Right atrium auricular region (tissue), 2 donors: Measurements from ENCODE around the gene TMEM178A. TPM values are rescaled to one million over a fixed set of nuclear protein-coding genes. Genes with fewer than 3 reads are reported as not detected.

Experiments
- DNase-seq: peaks from one replicate; pipeline ENCODE4 v3.0.0-alpha.2; 2019; ENCODE audit warnings: low spot score
- H3K27ac ChIP-seq, 2 donors: fragments of 200-600 bp; sonication (generic); 1 replicate in 1 of 2; 2 replicates in 1 of 2; pipeline ENCODE4 v1.5.1; 2016 to 2019
- H3K27me3 ChIP-seq, 2 donors: fragments of 200-600 bp; sonication (generic); one replicate each; pipeline versions ENCODE4 v1.5.1 to v1.6.0; 2017 to 2019
- H3K36me3 ChIP-seq: fragments of 200-600 bp; sonication (generic); one replicate; pipeline ENCODE4 v1.5.1; 2016
- H3K4me1 ChIP-seq, 2 donors: fragments of 200-600 bp; sonication (generic); one replicate each; pipeline versions ENCODE4 v1.5.1 to v1.6.0; 2017 to 2019
- H3K4me3 ChIP-seq, 2 donors: fragments of 200-600 bp; sonication (generic); 1 replicate in 1 of 2; 2 replicates in 1 of 2; pipeline ENCODE4 v1.5.1; 2017 to 2019; ENCODE audit warnings: mild to moderate bottlenecking in 1 of 2, moderate library complexity in 1 of 2
- H3K9me3 ChIP-seq, 2 donors: fragments of 200-600 bp; sonication (generic); one replicate each; pipeline ENCODE4 v1.5.1; 2019
- CTCF ChIP-seq, 2 donors: fragments of 200-600 bp; sonication (generic); IDR thresholded peaks; one replicate each; pipeline ENCODE4 v1.5.1; 2019; ENCODE audit warnings: antibody characterized with exemption in 2 of 2
- total RNA-seq, 2 donors: library from RNA; depleted of rRNA; stranded (reverse); fragments of >200 nt; gene quantifications; one replicate each; pipeline ENCODE4 v1.1.0, GENCODE V29; 2016

Gene TMEM178A
- total RNA-seq, 2 donors from 2014 or later, result 2.9 to 4.3 TPM

- Histone ChIP-seq H3K36me3 (peaks cover 62% of the 10 kb centered on the region), H3K27ac (no peak overlapping the region), H3K27me3 (no peaks in the 10 kb centered on the region), H3K4me3 (no peak overlapping the region), H3K4me1 (no peaks in the 10 kb centered on the region), H3K9me3 (no peaks in the 10 kb centered on the region)
- DNase-seq, result no peak
- no peak for TF ChIP-seq CTCF (IDR thresholded peaks at IDR 0.05)
Observed at GRCh38 chr2:39757156-39757555, 91.4 kb downstream of the TMEM178A start.

GRCh38 chr2:39762448-39762847 is 96.7 kb downstream of the TMEM178A start:
- no peak for DNase-seq
- Histone ChIP-seq H3K27me3 (no peaks in the 10 kb centered on the region), H3K9me3 (no peaks in the 10 kb centered on the region), H3K4me1 (no peaks in the 10 kb centered on the region), H3K4me3 (no peak overlapping the region), H3K36me3 (peaks cover 38% of the 10 kb centered on the region), H3K27ac (no peak overlapping the region)
- TF ChIP-seq CTCF (IDR thresholded peaks at IDR 0.05), result no peak

Other genes starting within 250 kb of the TMEM178A start
- gene MAP4K3, start 228.6 kb upstream of the TMEM178A start, total RNA-seq, result 10 to 100 TPM; 26.2 to 28.9 TPM
- 1 to 10 TPM; 5.9 to 9.4 TPM for gene THUMPD2, start 113.3 kb downstream of the TMEM178A start, total RNA-seq